Pulmonary artery endothelial cell (primary cell): ENCODE results near the gene PASD1. TPM values are rescaled to one million over a fixed set of nuclear protein-coding genes. Genes with fewer than 3 reads are reported as not detected.

ENCODE experiments used
- total RNA-seq: library from RNA; depleted of rRNA; stranded (reverse); fragments of >200 nt; gene quantifications from 2 replicates; pipeline ENCODE4 v1.2.3, GENCODE V29; 2014

Gene PASD1
- total RNA-seq, 1 donor from 2014 or later: not detected

Other genes starting within 250 kb of the PASD1 start
- gene VMA21, start 166.5 kb upstream of the PASD1 start, total RNA-seq: 70.7 and 77.1 TPM in 2 replicates
- not detected in 2 replicates for gene PRRG3, start 131.8 kb downstream of the PASD1 start, total RNA-seq
- gene FATE1, start 152.4 kb downstream of the PASD1 start, total RNA-seq: not detected in 2 replicates
- not detected in 2 replicates for gene CNGA2, start 171.1 kb downstream of the PASD1 start, total RNA-seq